GM12874 (cell line): Measurements from ENCODE around the gene HSPH1.

Experiments used
- CTCF ChIP-seq: IDR thresholded peaks from 2 replicates; pipeline ENCODE4 v1.5.1; 2011; ENCODE audit warnings: low read depth, mild to moderate bottlenecking, control low read depth, low read length, moderate library complexity; ENCODE audit not compliant: insufficient read depth

HSPH1 gene

DNA sequence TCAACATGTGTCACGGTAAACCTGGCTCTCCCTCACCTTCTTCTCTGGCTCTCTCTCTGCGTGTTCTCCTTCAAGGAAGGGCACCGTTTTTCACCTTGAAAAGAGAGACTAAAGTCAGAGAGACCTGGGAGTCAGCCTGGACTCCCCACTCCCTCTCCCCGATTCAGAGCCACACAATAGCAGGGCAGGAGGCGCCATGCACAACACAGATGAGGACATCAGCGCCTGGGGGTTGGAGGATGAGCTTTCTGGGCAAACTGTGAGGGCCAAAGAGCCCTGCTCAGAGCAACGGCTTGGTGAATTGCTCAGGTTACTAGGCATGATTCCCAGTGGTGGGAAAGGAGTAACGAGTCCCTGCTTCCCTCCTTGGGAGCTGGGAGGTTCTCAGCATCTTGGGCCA, 32.3 kb downstream of the HSPH1 start:
- no peak for TF ChIP-seq CTCF

GRCh38 chr13:31124204-31124603, 37.5 kb downstream of the HSPH1 start:
- TF ChIP-seq CTCF: no peak

- TF ChIP-seq CTCF: no peak
Observed at GRCh38 chr13:31122544-31123260, 39.0 kb downstream of the HSPH1 start.

DNA sequence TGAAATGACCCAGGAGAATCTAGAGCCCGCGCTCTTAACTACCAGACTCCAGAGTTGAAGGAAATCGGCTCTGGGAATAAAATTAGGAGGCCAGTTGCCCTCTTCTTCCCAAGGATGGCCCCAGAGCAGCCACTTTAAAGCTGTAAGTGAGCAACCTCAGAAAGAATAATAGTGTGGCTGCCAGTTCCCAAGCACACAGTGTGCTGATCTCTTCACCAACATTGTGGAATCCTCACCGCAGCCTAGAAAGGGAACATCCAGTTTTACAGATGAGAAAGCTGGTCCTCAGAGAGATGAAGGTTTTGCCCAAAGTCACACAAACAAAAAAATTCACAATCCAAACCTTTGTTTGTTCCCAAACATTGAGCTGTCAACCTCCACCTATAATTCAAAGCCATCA, 39.6 kb downstream of the HSPH1 start:
- no peak for TF ChIP-seq CTCF

GRCh38 chr13:31121379-31122140, 40.1 kb downstream of the HSPH1 start:
- TF ChIP-seq CTCF: no peak

DNA sequence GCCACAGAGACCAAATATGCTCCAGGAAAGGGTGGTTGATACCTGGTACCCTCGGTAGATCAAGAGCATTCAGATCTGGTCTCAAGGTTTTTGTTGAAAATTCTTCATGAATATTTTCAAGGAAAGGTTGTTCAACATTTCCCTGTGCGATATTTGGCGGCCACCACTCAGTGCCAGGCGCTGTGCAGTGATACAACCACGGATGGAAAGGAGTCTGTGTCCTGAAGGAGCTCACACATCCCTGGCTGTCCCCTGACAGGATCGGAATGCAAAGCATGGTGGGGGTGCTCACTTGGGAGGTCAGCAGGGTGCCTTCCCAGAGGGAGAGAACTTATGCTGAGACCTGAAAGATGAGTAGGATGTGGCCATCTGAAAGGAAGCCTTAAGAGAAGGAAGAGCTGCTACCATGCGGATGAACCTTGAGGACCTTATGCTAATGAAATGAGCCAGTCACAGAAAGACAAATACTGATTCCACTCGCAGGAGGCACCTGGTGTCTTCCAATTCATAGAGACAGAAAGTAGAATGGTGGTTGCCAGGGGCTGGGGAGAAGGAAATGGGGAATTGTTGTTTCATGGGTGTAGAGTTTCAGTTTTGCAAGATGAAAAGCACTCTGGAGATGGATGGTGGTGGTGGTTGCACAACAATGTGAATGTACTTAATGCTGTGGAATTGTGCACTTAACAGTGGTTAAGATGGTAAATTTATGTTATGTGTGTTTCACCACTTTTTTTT, 41.6 kb downstream of the HSPH1 start:
- no peak for TF ChIP-seq CTCF

- TF ChIP-seq CTCF: no peak
Observed at GRCh38 chr13:31119526-31119925, 42.2 kb downstream of the HSPH1 start.
